Heart left ventricle (tissue), 16 donors: Measurements from ENCODE around the gene GZMM. TPM values are rescaled to one million over a fixed set of nuclear protein-coding genes. Genes with fewer than 3 reads are reported as not detected.

Experiments
- ATAC-seq, 4 donors: fragments of 200-7000 bp; cut with Tn5 transposase; one replicate each; pipeline ENCODE4 v1.9.1; 2020 to 2022; ENCODE audit warnings: moderate library complexity in 4 of 4, mild to moderate bottlenecking in 3 of 4, moderate number of reproducible peaks in 1 of 4
- DNase-seq, 5 donors: peaks; one replicate each; pipeline ENCODE4 v3.0.0-alpha.2; 2020
- H3K27ac ChIP-seq, 12 donors: fragments of 200-600 bp; sonication (generic) in 4 of 12; one replicate each; pipeline versions ENCODE4 v1.5.0 to v1.8.0; 2016 to 2022; ENCODE audit warnings: mild to moderate bottlenecking in 2 of 12
- H3K27me3 ChIP-seq, 9 donors: fragments of 200-600 bp; sonication (generic) in 2 of 9; one replicate each; pipeline versions ENCODE4 v1.5.1 to v1.8.0; 2016 to 2022; ENCODE audit warnings: mild to moderate bottlenecking in 3 of 9
- H3K36me3 ChIP-seq, 9 donors: fragments of 200-600 bp; sonication (generic) in 2 of 9; one replicate each; pipeline versions ENCODE4 v1.5.0 to v1.8.0; 2018 to 2022; ENCODE audit warnings: mild to moderate bottlenecking in 2 of 9
- H3K4me1 ChIP-seq, 12 donors: fragments of 200-600 bp; sonication (generic) in 4 of 12; one replicate each; pipeline versions ENCODE4 v1.5.0 to v1.8.0; 2016 to 2022; ENCODE audit warnings: mild to moderate bottlenecking in 3 of 12
- H3K4me3 ChIP-seq, 12 donors: fragments of 200-600 bp; sonication (generic) in 4 of 12; one replicate each; pipeline versions ENCODE4 v1.5.0 to v1.8.0; 2017 to 2022; ENCODE audit warnings: mild to moderate bottlenecking in 9 of 12, moderate library complexity in 4 of 12
- H3K9me3 ChIP-seq, 12 donors: fragments of 200-600 bp; sonication (generic) in 4 of 12; one replicate each; pipeline versions ENCODE4 v1.5.0 to v1.8.0; 2016 to 2022; ENCODE audit warnings: mild to moderate bottlenecking in 1 of 12
- CTCF ChIP-seq, 12 donors: fragments of 200-600 bp; sonication (generic) in 4 of 12; IDR thresholded peaks; one replicate each; pipeline versions ENCODE4 v1.5.0 to v1.8.0; 2018 to 2022; ENCODE audit warnings: antibody characterized with exemption in 12 of 12, mild to moderate bottlenecking in 5 of 12
- POLR2A ChIP-seq, 2 donors: fragments of 450-650 bp; IDR thresholded peaks; one replicate each; pipeline ENCODE4 v1.6.1; 2017; ENCODE audit warnings: antibody characterized with exemption in 2 of 2, mild to moderate bottlenecking in 2 of 2, moderate library complexity in 2 of 2
- WGBS, 4 donors: extraction: QIAGEN DNeasy Blood & Tissue Kit in 2 of 4; methylation state at CpG; one replicate each; pipeline versions ENCODE4 v1.1.5 to v1.1.7; 2013 to 2018; 5-methylcytosine and 5-hydroxymethylcytosine counted together
- intact Hi-C, 10 donors: fragments of 100-400 bp; cut with DNase I; formaldehyde crosslinking; loops; one replicate each; pipeline versions ENCODE4 v1.11.1 to v1.14.2; 2022
- long read RNA-seq, 3 donors: library from polyadenylated mRNA; unstranded; transcript quantifications; one replicate each; pipeline ENCODE4 v2.0.0, GENCODE V29; 2020 to 2021
- polyA plus RNA-seq, 2 donors: library from polyadenylated mRNA; stranded (reverse); fragments of 200-250 nt; gene quantifications; one replicate each; pipeline ENCODE4 v1.2.3, GENCODE V29; 2013
- total RNA-seq, 9 donors: library from RNA; depleted of rRNA in 2 of 9; stranded (reverse); fragments of >200 nt in 2 of 9; fragmentation: NEBNext Ultra II Directional in 3 of 9; extraction: Animal tissue kit (Norgen Biotek cat#: 25700) in 3 of 9; gene quantifications; one replicate each; pipeline versions ENCODE4 v1.1.0 to v1.2.4, GENCODE V29; 2016 to 2023
- donor health status: ischemic (EF 13 %, LVEDD 7.1; RV severe dilation, severe dysfunction).
- donor health status: healthy with polysubstance abuse.
- donor health status: DM: no; HTN: yes; CAD: no.
- donor health status: DM: no; HTN: no; CAD: no.
- donor health status: ischemic (EF 25% LVEDD 6.9; RV normal size, moderate dysfunction).
- donor health status: ischemic (EF 25% LVEDD 5.7; RV mildly dilated, moderate dysfunction).
- donor health status: healthy.
- donor health status: DM: yes; HTN: yes; CAD: no.
- donor health status: ischemic (EF 35%, LVEDD 5.7; RV mildly dilated, moderate dysfunction).
- donor health status: nonischemic (EF 11% LVEDD 7.7; RV severe dilation, severe dysfunction).
- donor health status: DM: yes; HTN: yes; CAD: no.
- donor health status: PGD.
- donor health status: ischemic (EF 29% LVEDD 5.4; RV normal size, mild dysfunction).
- donor health status: nonischemic (EF 23%, LVEDD 6.1; RV moderate dilation, normal function).

Gene GZMM
- total RNA-seq (1 to 10 TPM in 2 of 9 donors, under 1 TPM in 2, not detected in 5; 0.40 to 3.0 (median 0.87) TPM), polyA plus RNA-seq (under 1 TPM; 0.12 to 0.34 TPM)
- long read RNA-seq, donor 1: 0 reads
- long read RNA-seq, donor 2: 0 reads
- long read RNA-seq, donor 3: 0 reads

DNA sequence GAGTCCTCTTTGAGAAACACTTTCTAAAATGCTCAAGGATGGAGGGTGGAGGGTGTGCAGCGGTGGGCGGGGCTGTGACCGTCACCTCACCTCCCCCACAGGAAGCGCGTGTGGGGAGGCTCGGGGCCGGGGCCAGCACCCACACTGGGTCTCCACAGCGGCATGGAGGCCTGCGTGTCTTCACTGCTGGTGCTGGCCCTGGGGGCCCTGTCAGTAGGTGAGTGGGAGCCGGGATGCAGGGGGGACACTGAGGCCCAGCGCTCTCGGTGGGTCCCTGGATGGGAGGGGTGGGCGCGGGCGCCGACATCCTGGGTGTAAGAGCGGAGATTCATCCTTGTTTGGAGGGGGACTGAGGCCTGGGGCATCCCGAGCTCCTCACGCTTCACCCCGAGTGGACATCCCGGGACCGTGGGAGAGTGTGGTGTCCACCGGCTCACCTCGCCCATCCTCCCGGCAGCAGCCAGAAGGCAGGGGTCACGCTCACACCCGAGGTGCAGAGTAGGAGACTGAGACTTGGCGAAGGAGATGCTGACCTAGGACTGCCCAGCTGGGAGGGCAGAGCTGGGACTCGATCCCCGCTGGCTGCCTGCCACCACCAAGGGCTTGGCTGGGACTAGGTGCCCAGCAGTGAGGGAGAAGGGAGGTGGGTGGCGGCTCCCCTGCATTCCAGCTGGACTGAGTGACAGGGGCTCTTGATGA, at the start of gene GZMM:
GZMM (plus strand) TSS at position 144 of the 699 bp plus-strand sequence; CDS start at position 163, 19 bp downstream.
- Histone ChIP-seq H3K27me3 (no peaks in the 10 kb centered on the region), H3K4me3 (peak within 1 kb of the TSS in 1 of 12 donors; percentile 46), H3K4me1 (peaks cover 0 to 13% (median under 1%) of the 10 kb centered on the region in 12 donors), H3K9me3 (no peaks in the 10 kb centered on the region), H3K36me3 (peaks cover 0 to 33% (median 24%) of the 10 kb centered on the region in 9 donors), H3K27ac (peak within 1 kb of the TSS in 1 of 12 donors; percentile 27)
- 50 to 60% (median 57%) methylated on average over 27 to 31 of the region's 31 CpGs for WGBS, 4 donors
- ATAC-seq: peak in 3 of 4 donors; percentile 20 to 43 (median 40)
- peak in 1 of 5 donors; percentile 72 for DNase-seq
- intact Hi-C loops: loop anchor here in 2 of 10 donors (10.0 kb wide), 1 partner anchor 191 kb away; no protein-coding TSS in a partner anchor
- TF ChIP-seq CTCF (IDR thresholded peaks at IDR 0.05) (no peak), POLR2A (IDR thresholded peaks at IDR 0.05) (no peak)

DNA sequence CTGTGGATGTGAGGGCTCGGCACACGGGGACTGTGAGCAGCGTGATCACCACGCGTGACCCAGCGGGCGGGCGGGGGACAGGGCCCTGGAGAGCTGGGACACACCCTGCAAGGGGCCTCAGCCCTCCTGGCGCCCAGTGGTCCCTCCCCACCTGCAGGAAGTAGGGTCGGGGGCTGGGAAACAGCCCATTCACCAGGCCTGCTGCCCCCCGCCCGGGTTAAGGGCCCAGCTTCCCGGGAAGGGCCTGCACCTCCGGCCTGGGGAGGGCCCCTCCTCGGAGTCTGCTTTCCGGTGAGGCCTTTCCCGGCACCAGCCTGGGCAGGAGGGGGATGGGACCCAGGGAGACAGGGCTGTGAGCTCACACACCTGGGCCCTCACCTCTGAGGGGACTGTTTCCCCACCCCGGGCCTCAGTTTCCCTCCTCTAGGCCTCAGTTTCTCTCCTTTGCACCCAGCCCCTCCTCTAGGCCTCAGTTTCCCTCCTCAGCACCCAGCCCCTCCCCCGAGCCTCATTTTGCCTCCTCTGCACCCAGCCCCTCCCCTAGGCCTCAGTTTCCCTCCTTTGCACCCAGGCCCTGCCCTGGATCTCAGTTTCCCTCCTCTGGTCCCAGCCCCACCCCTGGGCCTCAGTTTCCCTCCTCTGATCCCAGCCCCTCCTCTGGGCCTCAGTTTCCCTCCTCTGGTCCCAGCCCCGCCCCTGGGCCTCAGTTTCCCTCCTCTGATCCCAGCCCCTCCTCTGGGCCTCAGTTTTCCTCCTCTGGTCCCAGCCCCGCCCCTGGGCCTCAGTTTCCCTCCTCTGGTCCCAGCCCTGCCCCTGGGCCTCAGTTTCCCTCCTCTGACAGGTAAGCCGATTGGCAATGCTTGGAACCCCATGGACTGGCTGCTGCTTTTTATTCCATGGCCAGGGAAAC, 49.4 kb upstream of the GZMM start:
- ATAC-seq (peak in 2 of 4 donors; percentile 2 to 18), DNase-seq (peak in 2 of 5 donors; percentile 29 to 49)
- no peak for TF ChIP-seq POLR2A (IDR thresholded peaks at IDR 0.05)
- TF ChIP-seq CTCF (IDR thresholded peaks at IDR 0.05): no peak
- Histone ChIP-seq H3K4me1 (peaks cover 0 to 30% (median 11%) of the 10 kb centered on the region in 12 donors), H3K36me3 (no peaks in the 10 kb centered on the region), H3K27me3 (peaks cover 20 to 36% (median 26%) of the 10 kb centered on the region in 9 donors), H3K27ac (no peak overlapping the region), H3K4me3 (no peak overlapping the region), H3K9me3 (no peaks in the 10 kb centered on the region)
- intact Hi-C loops: no loop called here
- WGBS, 4 donors: 47 to 51% (median 50%) methylated on average over 18 to 22 of the region's 22 CpGs

GRCh38 chr19:495081-495401, 48.8 kb upstream of the GZMM start:
- 55 to 66% (median 63%) methylated on average over 10 of the region's 10 CpGs for WGBS, 4 donors
- Histone ChIP-seq H3K27me3 (peaks cover 20 to 39% (median 33%) of the 10 kb centered on the region in 9 donors), H3K27ac (no peak overlapping the region), H3K4me1 (peaks cover 0 to 23% (median 8%) of the 10 kb centered on the region in 12 donors), H3K9me3 (no peaks in the 10 kb centered on the region), H3K36me3 (no peaks in the 10 kb centered on the region), H3K4me3 (no peak overlapping the region)
- no peak for TF ChIP-seq CTCF (IDR thresholded peaks at IDR 0.05)
- no peak for TF ChIP-seq POLR2A (IDR thresholded peaks at IDR 0.05)
- ATAC-seq (no peak), DNase-seq (no peak)
- intact Hi-C loops: no loop called here
